ENCODE measurements around the gene ADAR.

DNA sequence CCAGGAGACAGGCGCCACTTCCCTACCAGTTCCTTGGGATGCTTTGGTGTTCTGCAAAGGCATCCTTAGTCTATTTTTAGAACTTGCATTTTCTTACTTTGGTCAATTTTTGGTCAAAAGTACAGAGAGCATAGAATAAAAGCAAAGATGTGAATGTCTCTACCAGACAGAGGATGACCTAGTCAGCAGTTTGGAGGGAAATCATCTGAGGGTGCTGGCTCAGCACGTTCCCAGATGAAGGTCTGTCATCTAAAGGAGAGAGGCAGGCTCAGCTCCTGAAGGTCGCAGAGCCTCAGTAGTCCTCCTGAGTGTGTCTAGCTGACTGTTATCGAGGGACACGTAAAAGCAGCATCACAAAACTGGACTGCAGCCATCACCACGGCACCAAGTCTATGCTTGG is 25.1 kb downstream of the ADAR start:
- TF ChIP-seq ISL1 (CRISPR knock-in tag; IDR thresholded peaks at IDR 0.05) (no peak), ZFP3 (CRISPR knock-in tag; IDR thresholded peaks at IDR 0.05) (no peak), SNAI2 (CRISPR knock-in tag; IDR thresholded peaks at IDR 0.05) (no peak), ZNF8 (CRISPR knock-in tag; IDR thresholded peaks at IDR 0.05) (no peak), ZC3H10 (CRISPR knock-in tag; IDR thresholded peaks at IDR 0.05) (no peak), CSDC2 (CRISPR knock-in tag; IDR thresholded peaks at IDR 0.05) (no peak), PPARA (CRISPR knock-in tag; IDR thresholded peaks at IDR 0.05; ENCODE audit: borderline replicate concordance) (no peak), ZNF565 (CRISPR knock-in tag; conservative IDR thresholded peaks at IDR 0.05; ENCODE audit: low read depth) (no peak), TOX (CRISPR knock-in tag; IDR thresholded peaks at IDR 0.05; ENCODE audit: borderline replicate concordance) (no peak), BACH2 (CRISPR knock-in tag; IDR thresholded peaks at IDR 0.05; ENCODE audit: borderline replicate concordance) (no peak)
- TF ChIP-seq, protein P1, sequence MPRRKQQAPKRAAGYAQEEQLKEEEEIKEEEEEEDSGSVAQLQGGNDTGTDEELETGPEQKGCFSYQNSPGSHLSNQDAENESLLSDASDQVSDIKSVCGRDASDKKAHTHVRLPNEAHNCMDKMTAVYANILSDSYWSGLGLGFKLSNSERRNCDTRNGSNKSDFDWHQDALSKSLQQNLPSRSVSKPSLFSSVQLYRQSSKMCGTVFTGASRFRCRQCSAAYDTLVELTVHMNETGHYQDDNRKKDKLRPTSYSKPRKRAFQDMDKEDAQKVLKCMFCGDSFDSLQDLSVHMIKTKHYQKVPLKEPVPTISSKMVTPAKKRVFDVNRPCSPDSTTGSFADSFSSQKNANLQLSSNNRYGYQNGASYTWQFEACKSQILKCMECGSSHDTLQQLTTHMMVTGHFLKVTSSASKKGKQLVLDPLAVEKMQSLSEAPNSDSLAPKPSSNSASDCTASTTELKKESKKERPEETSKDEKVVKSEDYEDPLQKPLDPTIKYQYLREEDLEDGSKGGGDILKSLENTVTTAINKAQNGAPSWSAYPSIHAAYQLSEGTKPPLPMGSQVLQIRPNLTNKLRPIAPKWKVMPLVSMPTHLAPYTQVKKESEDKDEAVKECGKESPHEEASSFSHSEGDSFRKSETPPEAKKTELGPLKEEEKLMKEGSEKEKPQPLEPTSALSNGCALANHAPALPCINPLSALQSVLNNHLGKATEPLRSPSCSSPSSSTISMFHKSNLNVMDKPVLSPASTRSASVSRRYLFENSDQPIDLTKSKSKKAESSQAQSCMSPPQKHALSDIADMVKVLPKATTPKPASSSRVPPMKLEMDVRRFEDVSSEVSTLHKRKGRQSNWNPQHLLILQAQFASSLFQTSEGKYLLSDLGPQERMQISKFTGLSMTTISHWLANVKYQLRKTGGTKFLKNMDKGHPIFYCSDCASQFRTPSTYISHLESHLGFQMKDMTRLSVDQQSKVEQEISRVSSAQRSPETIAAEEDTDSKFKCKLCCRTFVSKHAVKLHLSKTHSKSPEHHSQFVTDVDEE (CRISPR knock-in tag; IDR thresholded peaks at IDR 0.05), result no peak
- TF ChIP-seq, protein P2, sequence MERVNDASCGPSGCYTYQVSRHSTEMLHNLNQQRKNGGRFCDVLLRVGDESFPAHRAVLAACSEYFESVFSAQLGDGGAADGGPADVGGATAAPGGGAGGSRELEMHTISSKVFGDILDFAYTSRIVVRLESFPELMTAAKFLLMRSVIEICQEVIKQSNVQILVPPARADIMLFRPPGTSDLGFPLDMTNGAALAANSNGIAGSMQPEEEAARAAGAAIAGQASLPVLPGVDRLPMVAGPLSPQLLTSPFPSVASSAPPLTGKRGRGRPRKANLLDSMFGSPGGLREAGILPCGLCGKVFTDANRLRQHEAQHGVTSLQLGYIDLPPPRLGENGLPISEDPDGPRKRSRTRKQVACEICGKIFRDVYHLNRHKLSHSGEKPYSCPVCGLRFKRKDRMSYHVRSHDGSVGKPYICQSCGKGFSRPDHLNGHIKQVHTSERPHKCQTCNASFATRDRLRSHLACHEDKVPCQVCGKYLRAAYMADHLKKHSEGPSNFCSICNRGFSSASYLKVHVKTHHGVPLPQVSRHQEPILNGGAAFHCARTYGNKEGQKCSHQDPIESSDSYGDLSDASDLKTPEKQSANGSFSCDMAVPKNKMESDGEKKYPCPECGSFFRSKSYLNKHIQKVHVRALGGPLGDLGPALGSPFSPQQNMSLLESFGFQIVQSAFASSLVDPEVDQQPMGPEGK (CRISPR knock-in tag; IDR thresholded peaks at IDR 0.05; ENCODE audit: borderline replicate concordance), result no peak
- TF ChIP-seq, protein P3, sequence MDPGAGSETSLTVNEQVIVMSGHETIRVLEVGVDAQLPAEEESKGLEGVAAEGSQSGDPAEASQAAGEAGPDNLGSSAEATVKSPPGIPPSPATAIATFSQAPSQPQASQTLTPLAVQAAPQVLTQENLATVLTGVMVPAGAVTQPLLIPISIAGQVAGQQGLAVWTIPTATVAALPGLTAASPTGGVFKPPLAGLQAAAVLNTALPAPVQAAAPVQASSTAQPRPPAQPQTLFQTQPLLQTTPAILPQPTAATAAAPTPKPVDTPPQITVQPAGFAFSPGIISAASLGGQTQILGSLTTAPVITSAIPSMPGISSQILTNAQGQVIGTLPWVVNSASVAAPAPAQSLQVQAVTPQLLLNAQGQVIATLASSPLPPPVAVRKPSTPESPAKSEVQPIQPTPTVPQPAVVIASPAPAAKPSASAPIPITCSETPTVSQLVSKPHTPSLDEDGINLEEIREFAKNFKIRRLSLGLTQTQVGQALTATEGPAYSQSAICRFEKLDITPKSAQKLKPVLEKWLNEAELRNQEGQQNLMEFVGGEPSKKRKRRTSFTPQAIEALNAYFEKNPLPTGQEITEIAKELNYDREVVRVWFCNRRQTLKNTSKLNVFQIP (CRISPR knock-in tag; IDR thresholded peaks at IDR 0.05; ENCODE audit: borderline replicate concordance, low read depth), result no peak
